Measurements from ENCODE around the gene MED16. TPM values are rescaled to one million over a fixed set of nuclear protein-coding genes. Genes with fewer than 3 reads are reported as not detected.

MED16 gene
- total and polyA plus RNA-seq, 2 of the 4 experiments (the other 2 are of a cell fraction) = 8.1 to 40.2 TPM

GRCh38 chr19:913080-913748 lies 20.2 kb upstream of the MED16 start, which contains the start of gene R3HDM4:
TSS of gene R3HDM4 (minus strand) at chr19:913219. CDS start at chr19:913157, 62 bp downstream.
- peak within 1 kb of the TSS; percentile 100 for H3K9ac ChIP-seq (ENCODE audit: low read depth, low read length)
- H2AFZ ChIP-seq (replicated peaks; ENCODE audit: low read length, poor library complexity) = peak within 1 kb of the TSS; percentile 90
- H3K56ac ChIP-seq (ENCODE audit: extremely low read depth, insufficient read depth, low read length) = peak within 1 kb of the TSS; percentile 27
- peaks cover 12% of the 10 kb centered on the region for H3K4me1 ChIP-seq (ENCODE audit: control insufficient read depth, insufficient read depth, low read length)
- H2BK20ac ChIP-seq (ENCODE audit: low read depth, low read length) = no peak within 1 kb of the TSS
- in situ Hi-C loops (cut with MboI; ENCODE audit: low sequenced_read_pairs) (no loop called here), intact Hi-C loops (cut with micrococcal nuclease) (loop anchor here (5.0 kb wide), 2 partner anchors 46 to 251 kb away; partner anchors contain the start of gene RNF126), dilution Hi-C loops (cut with HindIII; ENCODE audit: low sequenced_read_pairs, unreplicated experiment) (no loop called here)
- WGBS, 2 experiments (ENCODE audit: extremely low coverage in 2 of 2, insufficient read length in 1 of 2) = 1% methylated on average over 23 of the region's 76 CpGs; no CpG with 5 or more reads in 1 of the 2 experiments
- peak within 1 kb of the TSS; percentile 96 for H3K4ac ChIP-seq (ENCODE audit: low read depth, low read length)
- peak within 1 kb of the TSS; percentile 84 for H2BK5ac ChIP-seq (ENCODE audit: low read depth, low read length, poor library complexity, severe bottlenecking)
- H4K5ac ChIP-seq (ENCODE audit: low read depth, low read length) = peak within 1 kb of the TSS; percentile 86
- H3K4me2 ChIP-seq (ENCODE audit: low read depth, low read length) = peak within 1 kb of the TSS; percentile 86
- peak within 1 kb of the TSS; percentile 85 to 95 for H4K8ac ChIP-seq (ENCODE audit: low read depth in 2 of 2, low read length in 2 of 2)
- H3K23ac ChIP-seq (ENCODE audit: low read depth, low read length) = peak within 1 kb of the TSS; percentile 73
- ATAC-seq (ENCODE audit: low read depth) = peak; percentile 93
- ChIA-PET POLR2A (ENCODE audit: unreplicated experiment) (no interaction called here), CTCF (interaction anchor here (0.8 kb wide), 1 partner anchor 143 kb away, joined by 3 read pairs; no protein-coding TSS in a partner anchor)
- H2AK9ac ChIP-seq (replicated peaks; ENCODE audit: low read depth, low read length, poor library complexity) = peak within 1 kb of the TSS; percentile 93
- H4K91ac ChIP-seq (ENCODE audit: insufficient read depth, low read depth, low read length) = peak within 1 kb of the TSS; percentile 88
- H2AK5ac ChIP-seq (ENCODE audit: low read depth, low read length) = peak within 1 kb of the TSS; percentile 94
- 0 out of 2 replicates have a peak, but pooled peaks cover 1% of the 10 kb centered on the region for H3K36me3 ChIP-seq (ENCODE audit: control insufficient read depth, insufficient read depth, low read length)
- peak; percentile 37 for DNase-seq
- no peak within 1 kb of the TSS for H2BK15ac ChIP-seq (ENCODE audit: low read depth, low read length)
- peaks cover 4 to 35% of the 10 kb centered on the region in 2 experiments; a peak in 2 of 4 replicates for H3K79me1 ChIP-seq (ENCODE audit: low read depth in 1 of 2, low read length in 2 of 2)
- H3K18ac ChIP-seq (ENCODE audit: low read depth, low read length) = peak within 1 kb of the TSS; percentile 93
- no peaks in the 10 kb centered on the region for H3K9me3 ChIP-seq (ENCODE audit: control insufficient read depth, insufficient read depth, low read length)
- H3K27me3 ChIP-seq (ENCODE audit: control insufficient read depth, insufficient read depth, low read length) = peaks cover 12% of the 10 kb centered on the region
- peak within 1 kb of the TSS; percentile 98 for H3K27ac ChIP-seq (ENCODE audit: insufficient read depth, low read length)
- no peaks in the 10 kb centered on the region for H3K9me1 ChIP-seq (ENCODE audit: insufficient read depth, low read length)
- peak within 1 kb of the TSS; percentile 100 for H3K4me3 ChIP-seq (ENCODE audit: insufficient read depth, low read depth, low read length)
- TF ChIP-seq FOS (IDR thresholded peaks at IDR 0.05; ENCODE audit: low read depth, low read length) (no peak), NFE2L2 (IDR thresholded peaks at IDR 0.05; ENCODE audit: low read depth, low read length) (no peak), SMC3 (IDR thresholded peaks at IDR 0.05; ENCODE audit: low read depth, low read length) (no peak), MXI1 (IDR thresholded peaks at IDR 0.05; ENCODE audit: borderline replicate concordance, low read depth, low read length) (peak; percentile 20; the same call in 1 of the 2 replicates), CHD1 (IDR thresholded peaks at IDR 0.05; ENCODE audit: low read depth, low read length) (no peak), MAZ (IDR thresholded peaks at IDR 0.05; ENCODE audit: borderline replicate concordance, low read depth, low read length) (peak; percentile 63; the same call in 1 of the 2 replicates), CEBPB (IDR thresholded peaks at IDR 0.05; ENCODE audit: low read depth, low read length) (no peak), MAFK (IDR thresholded peaks at IDR 0.05; ENCODE audit: low read depth, low read length) (no peak), ELK1 (IDR thresholded peaks at IDR 0.05; ENCODE audit: borderline replicate concordance, low read depth, low read length) (no peak), USF2 (IDR thresholded peaks at IDR 0.05; ENCODE audit: low read depth, low read length) (no peak), BHLHE40 (IDR thresholded peaks at IDR 0.05; ENCODE audit: low read depth, low read length) (no peak), POLR2A (IDR thresholded peaks at IDR 0.05; ENCODE audit: low read depth, low read length) (peak; percentile 82)
- no TSS peak for BruUV-seq (replicated peaks)
- H4K20me1 ChIP-seq (ENCODE audit: insufficient read depth, low read length) = peaks cover 26% of the 10 kb centered on the region
- H3K14ac ChIP-seq (replicated peaks; ENCODE audit: low read depth, low read length) = peak within 1 kb of the TSS; percentile 85
- H2BK120ac ChIP-seq (ENCODE audit: low read depth, low read length) = peak within 1 kb of the TSS; percentile 59

All from IMR-90 (cell line).